A549 (cell line): Measurements from ENCODE around the gene NUDT17. TPM values are rescaled to one million over a fixed set of nuclear protein-coding genes. Genes with fewer than 3 reads are reported as not detected.

Experiments
- ATAC-seq, 2 experiments: fragments of 200-7000 bp in 1 of 2; fragments of >200 bp in 1 of 2; cut with Nextera tagmentation in 1 of 2; cut with Tn5 transposase in 1 of 2; 3 replicates each; pipeline versions ENCODE4 v1.8.0 to v1.9.1; 2018 to 2020; ENCODE audit warnings: mild to moderate bottlenecking in 1 of 2, moderate library complexity in 1 of 2
- CTCF ChIA-PET: fragments of 300-600 bp; sonication (Branson Sonifier 250); formaldehyde crosslinking; extraction: SDS; loops from one replicate; lab custom pipeline; 2021; ENCODE audit warnings: antibody characterized with exemption, inconsistent platforms; lab: Yijun Ruan, JAX
- POLR2A ChIA-PET: fragments of 350-600 bp; formaldehyde crosslinking; extraction: SDS; loops from one replicate; lab custom pipeline; 2021; ENCODE audit warnings: antibody characterized with exemption, inconsistent platforms; lab: Yijun Ruan, JAX
- DNase-seq, 2 experiments: peaks; one replicate each; pipeline versions ENCODE4 v3.0.0 to v3.0.0-alpha.2; 2011 to 2016; ENCODE audit warnings: low read depth in 1 of 2, low spot score in 1 of 2
- FAIRE-seq: peaks from 2 replicates; lab custom pipeline; 2011; peaks lifted over from hg19 to GRCh38; lab: Jason Lieb, UNC
- H3K27ac ChIP-seq, 2 experiments: fragments of >200 bp; sonication (Bioruptor Twin); formaldehyde crosslinking; 3 replicates each; pipeline ENCODE4 v1.5.1; 2016 to 2017
- H3K4me1 ChIP-seq: fragments of >200 bp; sonication (Bioruptor Twin); formaldehyde crosslinking; 3 replicates; pipeline ENCODE4 v1.6.1; 2016
- H3K4me2 ChIP-seq: fragments of >200 bp; sonication (Bioruptor Twin); formaldehyde crosslinking; 3 replicates; pipeline ENCODE4 v1.6.1; 2016
- H3K4me3 ChIP-seq: fragments of >200 bp; sonication (Bioruptor Twin); formaldehyde crosslinking; 3 replicates; pipeline ENCODE4 v1.5.1; 2016
- H3K9me3 ChIP-seq: fragments of >200 bp; sonication (Bioruptor Twin); formaldehyde crosslinking; 3 replicates; pipeline ENCODE4 v1.6.1; 2016
- CBX2 ChIP-seq: fragments of 200-600 bp; sonication (generic); IDR thresholded peaks from 2 replicates; pipeline ENCODE4 v1.6.1; 2016; ENCODE audit warnings: low read depth, mild to moderate bottlenecking, borderline replicate concordance
- CBX8 ChIP-seq: fragments of 200-600 bp; sonication (generic); IDR thresholded peaks from 2 replicates; pipeline ENCODE4 v1.6.1; 2016
- CHD2 ChIP-seq: fragments of 150-350 bp; IDR thresholded peaks from 2 replicates; pipeline ENCODE4 v1.6.1; 2014; ENCODE audit warnings: low read length; ENCODE audit not compliant: partially characterized antibody
- CHD4 ChIP-seq: fragments of 200-600 bp; sonication (generic); IDR thresholded peaks from 2 replicates; pipeline ENCODE4 v1.6.1; 2016; ENCODE audit warnings: antibody characterized with exemption, mild to moderate bottlenecking, borderline replicate concordance
- FOSB ChIP-seq: fragments of 250-450 bp; sonication (Bioruptor Pico); IDR thresholded peaks from 2 replicates; pipeline ENCODE4 v1.5.0; 2020; ENCODE audit warnings: mild to moderate bottlenecking, moderate library complexity
- FOXS1 ChIP-seq: fragments of 250-450 bp; sonication (Bioruptor Pico); IDR thresholded peaks from 2 replicates; pipeline ENCODE4 v1.5.0; 2020; ENCODE audit warnings: mild to moderate bottlenecking, moderate library complexity
- HDAC2 ChIP-seq: fragments of 200-600 bp; sonication (generic); IDR thresholded peaks from 2 replicates; pipeline ENCODE4 v1.6.1; 2016
- MAFK ChIP-seq: fragments of 450-650 bp; IDR thresholded peaks from 2 replicates; pipeline ENCODE4 v1.6.1; 2014; ENCODE audit not compliant: partially characterized antibody
- NPAS2 ChIP-seq: fragments of 250-450 bp; sonication (Bioruptor Pico); IDR thresholded peaks from 2 replicates; pipeline ENCODE4 v1.8.0; 2022; ENCODE audit warnings: mild to moderate bottlenecking, moderate library complexity, borderline replicate concordance
- NR3C1 ChIP-seq: fragments of >200 bp; sonication (Bioruptor Twin); formaldehyde crosslinking; IDR thresholded peaks from 3 replicates; pipeline ENCODE4 v1.6.1; 2017
- RFX5 ChIP-seq: fragments of 450-650 bp; IDR thresholded peaks from 2 replicates; pipeline ENCODE4 v1.7.1; 2014; ENCODE audit warnings: antibody characterized with exemption, mild to moderate bottlenecking, moderate library complexity
- ZC3H11A ChIP-seq: fragments of 450-650 bp; IDR thresholded peaks from 2 replicates; pipeline ENCODE4 v1.6.1; 2014; ENCODE audit warnings: antibody characterized with exemption, mild to moderate bottlenecking
- ZFP36 ChIP-seq: fragments of 450-650 bp; IDR thresholded peaks from 2 replicates; pipeline ENCODE4 v1.6.1; 2014; ENCODE audit warnings: borderline replicate concordance; ENCODE audit not compliant: partially characterized antibody
- ZSCAN20 ChIP-seq: fragments of 250-450 bp; sonication (Bioruptor Pico); IDR thresholded peaks from 2 replicates; pipeline ENCODE4 v1.8.0; 2022; ENCODE audit warnings: mild to moderate bottlenecking, moderate library complexity
- WGBS: methylation state at CpG from one replicate; pipeline ENCODE4 v1.1.6; 2017; ENCODE audit errors: missing lambda C conversion rate; 5-methylcytosine and 5-hydroxymethylcytosine counted together
- polyA plus RNA-seq, 4 experiments: library from polyadenylated mRNA; depleted of rRNA in 3 of 4; stranded (reverse); fragments of >200 nt; fragmentation: RNase III in 1 of 4; extraction: RNeasy Plus Mini Kit Qiagen cat#74134 plus additional on column Dnase treatment in 1 of 4; gene quantifications; 2 replicates in 3 of 4; 3 replicates in 1 of 4; pipeline ENCODE4 v1.2.3, GENCODE V29; 2011 to 2017
- TF ChIP-seq, protein P1 (sequence below): fragments of 200-600 bp; sonication (generic); IDR thresholded peaks from 2 replicates; pipeline ENCODE4 v1.6.1; 2016; ENCODE audit warnings: antibody characterized with exemption, mild to moderate bottlenecking, moderate library complexity
- TF ChIP-seq, protein P2 (sequence below): fragments of >200 bp; sonication (Bioruptor Twin); formaldehyde crosslinking; IDR thresholded peaks from 3 replicates; pipeline ENCODE4 v1.6.1; 2016
- TF ChIP-seq, protein P3 (sequence below): fragments of >200 bp; sonication (Bioruptor Twin); formaldehyde crosslinking; IDR thresholded peaks from 2 replicates; pipeline ENCODE4 v1.6.1; 2016
- TF ChIP-seq, protein P4 (sequence below): IDR thresholded peaks from 2 replicates; pipeline ENCODE4 v1.6.1; 2012
- TF ChIP-seq, protein P5 (sequence below): fragments of 150-350 bp; IDR thresholded peaks from 2 replicates; pipeline ENCODE4 v1.6.1; 2014; ENCODE audit warnings: low read depth, mild to moderate bottlenecking, low read length

NUDT17 gene
- polyA plus RNA-seq, 2 of the 4 experiments (the other 2 are of a cell fraction) = 4.9 to 6.7 TPM

DNA sequence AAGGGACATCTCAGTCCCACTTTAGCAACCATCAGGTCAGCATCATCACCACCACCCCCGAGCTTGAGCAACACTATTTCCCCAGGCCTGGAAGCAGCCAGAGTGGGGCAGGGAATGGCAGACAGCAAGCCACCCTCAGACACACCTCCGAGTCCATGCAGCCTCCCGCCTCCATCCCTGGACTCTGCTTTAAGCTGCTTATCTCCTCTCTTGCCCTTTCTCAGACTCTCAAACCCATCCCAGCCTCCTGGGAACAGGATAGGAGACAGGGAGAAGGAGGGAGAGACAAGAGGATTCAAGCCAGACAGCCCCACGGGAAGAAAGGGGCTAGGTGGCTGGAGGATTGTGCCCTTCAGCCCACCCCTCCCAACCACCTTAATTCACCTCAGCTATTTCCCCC lies 11.7 kb downstream of the NUDT17 start:
- Histone ChIP-seq H3K4me1 (peaks cover 10% of the 10 kb centered on the region; the same call in 2 of the 3 replicates), H3K4me2 (no peak overlapping the region; the same call in 2 of the 3 replicates), H3K4me3 (no peak overlapping the region), H3K27ac (no peak overlapping the region), H3K9me3 (no peaks in the 10 kb centered on the region)
- no peak for ATAC-seq
- DNase-seq = no peak
- TF ChIP-seq FOSB (CRISPR knock-in tag) (no peak), ZFP36 (no peak), ZSCAN20 (CRISPR knock-in tag) (no peak), CBX2 (no peak), CBX8 (no peak), CHD4 (no peak), NR3C1 (no peak), RFX5 (no peak), HDAC2 (no peak), CHD2 (no peak), ZC3H11A (no peak), MAFK (no peak)
- TF ChIP-seq, protein P1, sequence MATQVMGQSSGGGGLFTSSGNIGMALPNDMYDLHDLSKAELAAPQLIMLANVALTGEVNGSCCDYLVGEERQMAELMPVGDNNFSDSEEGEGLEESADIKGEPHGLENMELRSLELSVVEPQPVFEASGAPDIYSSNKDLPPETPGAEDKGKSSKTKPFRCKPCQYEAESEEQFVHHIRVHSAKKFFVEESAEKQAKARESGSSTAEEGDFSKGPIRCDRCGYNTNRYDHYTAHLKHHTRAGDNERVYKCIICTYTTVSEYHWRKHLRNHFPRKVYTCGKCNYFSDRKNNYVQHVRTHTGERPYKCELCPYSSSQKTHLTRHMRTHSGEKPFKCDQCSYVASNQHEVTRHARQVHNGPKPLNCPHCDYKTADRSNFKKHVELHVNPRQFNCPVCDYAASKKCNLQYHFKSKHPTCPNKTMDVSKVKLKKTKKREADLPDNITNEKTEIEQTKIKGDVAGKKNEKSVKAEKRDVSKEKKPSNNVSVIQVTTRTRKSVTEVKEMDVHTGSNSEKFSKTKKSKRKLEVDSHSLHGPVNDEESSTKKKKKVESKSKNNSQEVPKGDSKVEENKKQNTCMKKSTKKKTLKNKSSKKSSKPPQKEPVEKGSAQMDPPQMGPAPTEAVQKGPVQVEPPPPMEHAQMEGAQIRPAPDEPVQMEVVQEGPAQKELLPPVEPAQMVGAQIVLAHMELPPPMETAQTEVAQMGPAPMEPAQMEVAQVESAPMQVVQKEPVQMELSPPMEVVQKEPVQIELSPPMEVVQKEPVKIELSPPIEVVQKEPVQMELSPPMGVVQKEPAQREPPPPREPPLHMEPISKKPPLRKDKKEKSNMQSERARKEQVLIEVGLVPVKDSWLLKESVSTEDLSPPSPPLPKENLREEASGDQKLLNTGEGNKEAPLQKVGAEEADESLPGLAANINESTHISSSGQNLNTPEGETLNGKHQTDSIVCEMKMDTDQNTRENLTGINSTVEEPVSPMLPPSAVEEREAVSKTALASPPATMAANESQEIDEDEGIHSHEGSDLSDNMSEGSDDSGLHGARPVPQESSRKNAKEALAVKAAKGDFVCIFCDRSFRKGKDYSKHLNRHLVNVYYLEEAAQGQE = no peak
- TF ChIP-seq, protein P2, sequence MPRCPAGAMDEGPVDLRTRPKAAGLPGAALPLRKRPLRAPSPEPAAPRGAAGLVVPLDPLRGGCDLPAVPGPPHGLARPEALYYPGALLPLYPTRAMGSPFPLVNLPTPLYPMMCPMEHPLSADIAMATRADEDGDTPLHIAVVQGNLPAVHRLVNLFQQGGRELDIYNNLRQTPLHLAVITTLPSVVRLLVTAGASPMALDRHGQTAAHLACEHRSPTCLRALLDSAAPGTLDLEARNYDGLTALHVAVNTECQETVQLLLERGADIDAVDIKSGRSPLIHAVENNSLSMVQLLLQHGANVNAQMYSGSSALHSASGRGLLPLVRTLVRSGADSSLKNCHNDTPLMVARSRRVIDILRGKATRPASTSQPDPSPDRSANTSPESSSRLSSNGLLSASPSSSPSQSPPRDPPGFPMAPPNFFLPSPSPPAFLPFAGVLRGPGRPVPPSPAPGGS = no peak
- TF ChIP-seq, protein P3, sequence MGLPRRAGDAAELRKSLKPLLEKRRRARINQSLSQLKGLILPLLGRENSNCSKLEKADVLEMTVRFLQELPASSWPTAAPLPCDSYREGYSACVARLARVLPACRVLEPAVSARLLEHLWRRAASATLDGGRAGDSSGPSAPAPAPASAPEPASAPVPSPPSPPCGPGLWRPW = no peak
- TF ChIP-seq, protein P4, sequence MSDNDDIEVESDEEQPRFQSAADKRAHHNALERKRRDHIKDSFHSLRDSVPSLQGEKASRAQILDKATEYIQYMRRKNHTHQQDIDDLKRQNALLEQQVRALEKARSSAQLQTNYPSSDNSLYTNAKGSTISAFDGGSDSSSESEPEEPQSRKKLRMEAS = no peak
- TF ChIP-seq, protein P5, sequence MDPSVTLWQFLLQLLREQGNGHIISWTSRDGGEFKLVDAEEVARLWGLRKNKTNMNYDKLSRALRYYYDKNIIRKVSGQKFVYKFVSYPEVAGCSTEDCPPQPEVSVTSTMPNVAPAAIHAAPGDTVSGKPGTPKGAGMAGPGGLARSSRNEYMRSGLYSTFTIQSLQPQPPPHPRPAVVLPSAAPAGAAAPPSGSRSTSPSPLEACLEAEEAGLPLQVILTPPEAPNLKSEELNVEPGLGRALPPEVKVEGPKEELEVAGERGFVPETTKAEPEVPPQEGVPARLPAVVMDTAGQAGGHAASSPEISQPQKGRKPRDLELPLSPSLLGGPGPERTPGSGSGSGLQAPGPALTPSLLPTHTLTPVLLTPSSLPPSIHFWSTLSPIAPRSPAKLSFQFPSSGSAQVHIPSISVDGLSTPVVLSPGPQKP = no peak
- CTCF ChIA-PET = interaction anchor here (0.7 to 12.5 kb wide), 13 partner anchors 7 to 122 kb away, joined by 3 to 185 read pairs (median 6); partner anchors contain the start of genes ITGA10 and NUDT17
- WGBS = 95% methylated on average over 4 of the region's 4 CpGs
- no peak for FAIRE-seq
- POLR2A ChIA-PET = interaction anchor here (1.0 to 3.3 kb wide), 2 partner anchors 11 to 70 kb away, joined by 4 to 48 read pairs; partner anchors contain the start of genes NUDT17 and RBM8A

DNA sequence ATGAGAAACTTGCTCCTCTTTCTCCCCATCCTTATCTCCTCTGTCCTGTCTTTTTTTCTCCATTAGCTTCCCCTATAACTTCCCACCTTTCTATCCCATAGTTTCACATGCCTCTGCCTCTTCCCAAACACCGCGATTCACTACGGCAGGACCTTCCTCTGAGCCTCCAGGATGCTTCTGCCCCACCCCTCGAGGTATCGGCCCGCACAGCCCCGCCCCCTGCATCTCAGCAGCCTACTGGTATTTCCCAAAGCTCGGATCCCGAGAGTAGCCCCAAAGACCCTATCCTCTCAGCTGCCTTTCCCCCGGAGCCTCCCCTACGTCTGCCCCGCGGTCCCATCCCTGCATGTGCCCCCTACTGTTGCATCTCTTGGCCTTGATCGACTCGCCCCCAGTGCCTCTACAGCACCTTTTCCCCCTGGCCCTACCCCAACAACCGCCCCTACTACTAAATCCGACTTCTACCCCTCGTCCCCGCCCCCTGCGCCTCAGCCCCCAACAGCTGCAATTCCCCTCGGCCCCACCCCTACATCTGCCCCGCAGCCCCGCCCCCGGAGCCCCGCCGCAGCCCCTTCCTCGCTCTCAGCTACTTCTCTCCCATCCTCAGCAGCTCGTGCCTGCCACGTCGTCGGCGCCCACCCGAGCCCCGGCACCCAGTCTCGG lies 12.9 kb downstream of the NUDT17 start:
- Histone ChIP-seq H3K9me3 (no peaks in the 10 kb centered on the region), H3K4me2 (peak overlapping the region; percentile 90), H3K4me3 (peak overlapping the region; percentile 53), H3K4me1 (peaks cover 10% of the 10 kb centered on the region; the same call in 2 of the 3 replicates), H3K27ac (peak overlapping the region; percentile 92 to 99)
- no peak for TF ChIP-seq NPAS2
- no peak for TF ChIP-seq FOXS1 (CRISPR knock-in tag)
- POLR2A ChIA-PET = interaction anchor here (0.7 to 3.3 kb wide), 13 partner anchors 10 to 393 kb away, joined by 3 to 48 read pairs (median 7); partner anchors contain the start of genes ANKRD34A, ANKRD35, LIX1L and NUDT17
- CTCF ChIA-PET = interaction anchor here (1.1 to 12.5 kb wide), 11 partner anchors 8 to 181 kb away, joined by 3 to 185 read pairs (median 13); partner anchors contain the start of genes ITGA10, NUDT17 and RBM8A
- WGBS = 1% methylated on average over 11 of the region's 35 CpGs
- ATAC-seq (peak; percentile 45 to 64), DNase-seq (peak; percentile 48 to 74), FAIRE-seq (no peak)
